ENCODE measurements around the gene NIN.
"Not testable (repeated sequence)": the region's sequence is repeated elsewhere in the genome, so short reads cannot be mapped to it uniquely, and the experiment has no call there.

NIN gene

GRCh38 chr14:50717811-50718210 lies 113.2 kb downstream of the NIN start:
- DNase-seq (ENCODE audit: low read depth, low spot score), result no peak
- H3K4me3 ChIP-seq (ENCODE audit: low read depth, low read length), result no peak overlapping the region
- in situ Hi-C loops (cut with HindIII; ENCODE audit: low sequenced_read_pairs), result no loop called here
- no peak for TF ChIP-seq CTCF (IDR thresholded peaks at IDR 0.05; ENCODE audit: low read depth, low read length)

- TF ChIP-seq CTCF (IDR thresholded peaks at IDR 0.05; ENCODE audit: low read depth, low read length), result peak; percentile 75
- DNase-seq (ENCODE audit: low read depth, low spot score), result peak; percentile 43
- H3K4me3 ChIP-seq (ENCODE audit: low read depth, low read length), result no peak overlapping the region
- in situ Hi-C loops (cut with HindIII; ENCODE audit: low sequenced_read_pairs), result no loop called here
These were observed 116.4 kb downstream of the NIN start for GRCh38 chr14:50714450-50715073.

- no peak for DNase-seq (ENCODE audit: low read depth, low spot score)
- in situ Hi-C loops (cut with HindIII; ENCODE audit: low sequenced_read_pairs), result no loop called here
- H3K4me3 ChIP-seq (ENCODE audit: low read depth, low read length), result no peak overlapping the region
- TF ChIP-seq CTCF (IDR thresholded peaks at IDR 0.05; ENCODE audit: low read depth, low read length), result no peak
These were observed 119.9 kb downstream of the NIN start for GRCh38 chr14:50711043-50711442.

- TF ChIP-seq CTCF (IDR thresholded peaks at IDR 0.05; ENCODE audit: low read depth, low read length), result no peak
- DNase-seq (ENCODE audit: low read depth, low spot score), result no peak
- in situ Hi-C loops (cut with HindIII; ENCODE audit: low sequenced_read_pairs), result no loop called here
- no peak overlapping the region for H3K4me3 ChIP-seq (ENCODE audit: low read depth, low read length)
These were observed 125.9 kb downstream of the NIN start for GRCh38 chr14:50705026-50705593.

GRCh38 chr14:50704454-50705010 lies 126.4 kb downstream of the NIN start:
- no peak for DNase-seq (ENCODE audit: low read depth, low spot score)
- no peak for TF ChIP-seq CTCF (IDR thresholded peaks at IDR 0.05; ENCODE audit: low read depth, low read length)
- no peak overlapping the region for H3K4me3 ChIP-seq (ENCODE audit: low read depth, low read length)
- in situ Hi-C loops (cut with HindIII; ENCODE audit: low sequenced_read_pairs), result no loop called here

- in situ Hi-C loops (cut with HindIII; ENCODE audit: low sequenced_read_pairs), result no loop called here
- no peak for DNase-seq (ENCODE audit: low read depth, low spot score)
- TF ChIP-seq CTCF (IDR thresholded peaks at IDR 0.05; ENCODE audit: low read depth, low read length), result no peak
- H3K4me3 ChIP-seq (ENCODE audit: low read depth, low read length), result no peak overlapping the region
These were observed 133.2 kb downstream of the NIN start for GRCh38 chr14:50697659-50698290.

GRCh38 chr14:50694260-50694659 lies 136.7 kb downstream of the NIN start:
- H3K4me3 ChIP-seq (ENCODE audit: low read depth, low read length); in situ Hi-C loops (cut with HindIII; ENCODE audit: low sequenced_read_pairs); DNase-seq (ENCODE audit: low read depth, low spot score): not testable (repeated sequence)

Data from astrocyte of the spinal cord (primary cell).